GM21723 (cell line): ENCODE results near the gene ARHGEF18.
A peak's percentile ranks its signal among the peaks of the same experiment; 100 is the strongest.

Source experiments
- ATAC-seq: cut with Tn5 transposase; IDR thresholded peaks from one replicate; pipeline ENCODE4 v1.9.1; 2021; ENCODE audit warnings: mild to moderate bottlenecking, moderate library complexity; ENCODE audit not compliant: unreplicated experiment

Gene ARHGEF18

GRCh38 chr19:7382694-7383093, 34.0 kb downstream of the ARHGEF18 start:
- no peak for ATAC-seq

- ATAC-seq: no peak
These were observed 34.5 kb downstream of the ARHGEF18 start for GRCh38 chr19:7383284-7383683.

GRCh38 chr19:7385062-7385461, 36.3 kb downstream of the ARHGEF18 start:
- ATAC-seq: no peak

GRCh38 chr19:7386308-7386707, 37.6 kb downstream of the ARHGEF18 start:
- no peak for ATAC-seq

- ATAC-seq: no peak
These were observed 38.0 kb downstream of the ARHGEF18 start for GRCh38 chr19:7386769-7387168.

GRCh38 chr19:7391218-7391670, 42.5 kb downstream of the ARHGEF18 start:
- ATAC-seq: no peak

GRCh38 chr19:7393459-7393858, 44.7 kb downstream of the ARHGEF18 start:
- ATAC-seq: no peak

GRCh38 chr19:7393939-7394730, 45.4 kb downstream of the ARHGEF18 start:
- no peak for ATAC-seq

- ATAC-seq: peak; percentile 66
These were observed 46.1 kb downstream of the ARHGEF18 start for GRCh38 chr19:7394731-7395359.

GRCh38 chr19:7395360-7396066, 46.8 kb downstream of the ARHGEF18 start:
- ATAC-seq: peak; percentile 31

- ATAC-seq: no peak
These were observed 49.0 kb downstream of the ARHGEF18 start for GRCh38 chr19:7397687-7398086.
